OCI-LY3 (cell line): Measurements from ENCODE around the gene IFNL4.

Source experiments
- EZH2phosphoT487 ChIP-seq: fragments of 200-600 bp; shearing (Covaris generic); IDR thresholded peaks from 2 replicates; pipeline ENCODE4 v1.6.1; 2018; ENCODE audit warnings: antibody characterized with exemption, mixed run types, low read depth
- TF ChIP-seq, protein P1 (sequence below): fragments of 200-600, 300-600 bp; sonication (generic); IDR thresholded peaks from 2 replicates; pipeline ENCODE4 v1.5.1; 2014; ENCODE audit warnings: antibody characterized with exemption, low read length, low read depth

- TF ChIP-seq, protein P1, sequence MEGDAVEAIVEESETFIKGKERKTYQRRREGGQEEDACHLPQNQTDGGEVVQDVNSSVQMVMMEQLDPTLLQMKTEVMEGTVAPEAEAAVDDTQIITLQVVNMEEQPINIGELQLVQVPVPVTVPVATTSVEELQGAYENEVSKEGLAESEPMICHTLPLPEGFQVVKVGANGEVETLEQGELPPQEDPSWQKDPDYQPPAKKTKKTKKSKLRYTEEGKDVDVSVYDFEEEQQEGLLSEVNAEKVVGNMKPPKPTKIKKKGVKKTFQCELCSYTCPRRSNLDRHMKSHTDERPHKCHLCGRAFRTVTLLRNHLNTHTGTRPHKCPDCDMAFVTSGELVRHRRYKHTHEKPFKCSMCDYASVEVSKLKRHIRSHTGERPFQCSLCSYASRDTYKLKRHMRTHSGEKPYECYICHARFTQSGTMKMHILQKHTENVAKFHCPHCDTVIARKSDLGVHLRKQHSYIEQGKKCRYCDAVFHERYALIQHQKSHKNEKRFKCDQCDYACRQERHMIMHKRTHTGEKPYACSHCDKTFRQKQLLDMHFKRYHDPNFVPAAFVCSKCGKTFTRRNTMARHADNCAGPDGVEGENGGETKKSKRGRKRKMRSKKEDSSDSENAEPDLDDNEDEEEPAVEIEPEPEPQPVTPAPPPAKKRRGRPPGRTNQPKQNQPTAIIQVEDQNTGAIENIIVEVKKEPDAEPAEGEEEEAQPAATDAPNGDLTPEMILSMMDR = no peak
- TF ChIP-seq EZH2phosphoT487 = no peak
Measured at GRCh38 chr19:39237200-39238184, 11.2 kb downstream of the IFNL4 start.
